Endothelial cell of umbilical vein (primary cell): ENCODE data around the gene ECPAS.

Source experiments
- CTCF ChIP-seq, 2 donors: IDR thresholded peaks; 1 replicate in 1 of 2; 2 replicates in 1 of 2; pipeline ENCODE4 v1.5.1; 2011; ENCODE audit warnings: low read length in 2 of 2, mild to moderate bottlenecking in 2 of 2, moderate library complexity in 2 of 2, control low read depth in 1 of 2, inconsistent platforms in 1 of 2, low read depth in 1 of 2; ENCODE audit not compliant: insufficient read depth in 1 of 2; ENCODE audit errors: extremely low read depth in 1 of 2
- EZH2 ChIP-seq: IDR thresholded peaks from 2 replicates; pipeline ENCODE4 v1.6.1; 2012; ENCODE audit warnings: borderline replicate concordance, low read depth, mild to moderate bottlenecking, moderate library complexity, low read length, inconsistent platforms; ENCODE audit not compliant: severe bottlenecking
- GATA2 ChIP-seq: IDR thresholded peaks from 2 replicates; pipeline ENCODE4 v1.7.0; 2011; ENCODE audit warnings: low read depth, mild to moderate bottlenecking, moderate library complexity, mixed read lengths, low read length; ENCODE audit not compliant: insufficient read length, insufficient read depth
- JUN ChIP-seq: IDR thresholded peaks from 2 replicates; pipeline ENCODE4 v1.6.1; 2011; ENCODE audit warnings: borderline replicate concordance, low read depth; ENCODE audit not compliant: insufficient read length, insufficient read depth
- MAX ChIP-seq: IDR thresholded peaks from 2 replicates; pipeline ENCODE4 v1.6.1; 2011; ENCODE audit not compliant: insufficient read depth, insufficient read length
- MYC ChIP-seq: IDR thresholded peaks from one replicate; pipeline ENCODE4 v1.6.1; 2011; ENCODE audit warnings: mild to moderate bottlenecking, low read depth, low read length
- POLR2A ChIP-seq: IDR thresholded peaks from 2 replicates; pipeline ENCODE4 v1.6.1; 2012; ENCODE audit warnings: low read depth, mild to moderate bottlenecking, control low read depth, low read length
- POLR2AphosphoS5 ChIP-seq: IDR thresholded peaks from 2 replicates; pipeline ENCODE4 v1.6.1; 2012; ENCODE audit warnings: low read depth, mild to moderate bottlenecking, control low read depth, low read length, moderate library complexity; ENCODE audit not compliant: insufficient read depth

GRCh38 chr9:111440226-111440625, 44.0 kb downstream of the ECPAS start:
- TF ChIP-seq EZH2 (no peak), POLR2A (no peak), CTCF (IDR thresholded peaks at IDR 0.05; ENCODE audit: extremely low read depth in 1 of 2, insufficient read depth in 1 of 2, low read depth in 1 of 2, low read length in 2 of 2) (no peak), MAX (no peak), POLR2AphosphoS5 (no peak), GATA2 (no peak), MYC (no peak), JUN (no peak)
